ENCODE measurements around the gene ARFGAP1.
"Not testable (repeated sequence)": the region's sequence is repeated elsewhere in the genome, so short reads cannot be mapped to it uniquely, and the experiment has no call there.

ARFGAP1 gene

GRCh38 chr20:63240004-63240403 lies 32.6 kb upstream of the ARFGAP1 start:
- no peak for DNase-seq (ENCODE audit: low spot score)

- DNase-seq (ENCODE audit: low spot score) = no peak
Measured at GRCh38 chr20:63241272-63241671, 31.3 kb upstream of the ARFGAP1 start.

- no peak for DNase-seq (ENCODE audit: low spot score)
Measured at GRCh38 chr20:63242736-63243135, 29.9 kb upstream of the ARFGAP1 start.

GRCh38 chr20:63243604-63244247 lies 28.9 kb upstream of the ARFGAP1 start:
- no peak for DNase-seq (ENCODE audit: low spot score)

GRCh38 chr20:63244468-63244867 lies 28.1 kb upstream of the ARFGAP1 start:
- DNase-seq (ENCODE audit: low spot score) = no peak

GRCh38 chr20:63246490-63247288 lies 25.9 kb upstream of the ARFGAP1 start:
- no peak for DNase-seq (ENCODE audit: low spot score)

GRCh38 chr20:63247671-63248228 lies 24.9 kb upstream of the ARFGAP1 start:
- DNase-seq (ENCODE audit: low spot score) = no peak

GRCh38 chr20:63248835-63249591 lies 23.6 kb upstream of the ARFGAP1 start:
- DNase-seq (ENCODE audit: low spot score) = no peak

- DNase-seq (ENCODE audit: low spot score) = no peak
Measured at GRCh38 chr20:63249891-63250290, 22.7 kb upstream of the ARFGAP1 start.

- not testable (repeated sequence) for DNase-seq (ENCODE audit: low spot score)
Measured at GRCh38 chr20:63251350-63251749, 21.3 kb upstream of the ARFGAP1 start.

GRCh38 chr20:63252284-63252711 lies 20.3 kb upstream of the ARFGAP1 start:
- no peak for DNase-seq (ENCODE audit: low spot score)

- no peak for DNase-seq (ENCODE audit: low spot score)
Measured at GRCh38 chr20:63253065-63253437, 19.6 kb upstream of the ARFGAP1 start.

- no peak for DNase-seq (ENCODE audit: low spot score)
Measured at GRCh38 chr20:63253438-63254231, 19.0 kb upstream of the ARFGAP1 start.

- no peak for DNase-seq (ENCODE audit: low spot score)
Measured at GRCh38 chr20:63254232-63254605, 18.4 kb upstream of the ARFGAP1 start, which contains the start of gene NKAIN4. TSS of gene NKAIN4 (minus strand) at chr20:63254463. CDS start at chr20:63254450, 13 bp downstream.

- DNase-seq (ENCODE audit: low spot score) = no peak
Measured at GRCh38 chr20:63254606-63255384, 17.8 kb upstream of the ARFGAP1 start.

- DNase-seq (ENCODE audit: low spot score) = no peak
Measured at GRCh38 chr20:63255931-63256704, 16.5 kb upstream of the ARFGAP1 start.

GRCh38 chr20:63256954-63257353 lies 15.7 kb upstream of the ARFGAP1 start:
- DNase-seq (ENCODE audit: low spot score) = no peak

- DNase-seq (ENCODE audit: low spot score) = no peak
Measured at GRCh38 chr20:63257629-63258028, 15.0 kb upstream of the ARFGAP1 start.

- no peak for DNase-seq (ENCODE audit: low spot score)
Measured at GRCh38 chr20:63258781-63259180, 13.8 kb upstream of the ARFGAP1 start.

Data from LoVo (cell line).